Measurements from ENCODE around the gene SCN10A.

Gene SCN10A

DNA sequence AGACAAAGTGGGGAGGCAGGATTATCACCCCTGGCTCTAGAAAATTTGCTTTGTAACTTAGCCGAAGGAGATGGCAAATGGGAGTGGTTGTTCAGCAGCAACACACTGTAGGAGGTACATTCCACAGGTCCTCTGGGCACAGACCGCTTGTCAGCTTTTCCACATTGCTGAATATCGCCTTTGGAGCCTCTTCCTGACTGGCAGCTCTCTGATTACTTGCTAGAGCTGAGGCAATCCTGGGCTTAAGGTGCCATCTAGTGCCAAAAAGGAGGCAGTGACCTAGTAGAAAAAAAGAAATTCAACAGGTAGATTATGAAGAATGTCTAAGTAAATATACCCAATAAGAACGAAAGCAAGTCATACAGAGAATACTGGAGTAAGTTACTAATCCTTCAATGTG, 153.5 kb downstream of the SCN10A start:
- no peak overlapping the region for H3K27ac ChIP-seq (ENCODE audit: low read depth, low read length)
- H3K9ac ChIP-seq (ENCODE audit: low read depth in 1 of 2, low read length in 2 of 2) = no peak overlapping the region
- peaks cover 3 to 7% of the 10 kb centered on the region in 2 donors for H3K27me3 ChIP-seq (ENCODE audit: control insufficient read depth in 1 of 2, insufficient read depth in 2 of 2, low read length in 2 of 2)
- H3K4me1 ChIP-seq (ENCODE audit: control insufficient read depth in 1 of 2, insufficient read depth in 2 of 2, low read length in 2 of 2) = no peaks in the 10 kb centered on the region
- peaks cover 0 to 11% of the 10 kb centered on the region in 2 donors for H3K9me3 ChIP-seq (ENCODE audit: control insufficient read depth in 1 of 2, low read length in 2 of 2)
- H3K4me3 ChIP-seq (ENCODE audit: low read depth in 1 of 2, low read length in 2 of 2) = no peak overlapping the region
- no peaks in the 10 kb centered on the region for H3K36me3 ChIP-seq (ENCODE audit: control insufficient read depth in 1 of 2, insufficient read depth in 2 of 2, low read length in 2 of 2)

DNA sequence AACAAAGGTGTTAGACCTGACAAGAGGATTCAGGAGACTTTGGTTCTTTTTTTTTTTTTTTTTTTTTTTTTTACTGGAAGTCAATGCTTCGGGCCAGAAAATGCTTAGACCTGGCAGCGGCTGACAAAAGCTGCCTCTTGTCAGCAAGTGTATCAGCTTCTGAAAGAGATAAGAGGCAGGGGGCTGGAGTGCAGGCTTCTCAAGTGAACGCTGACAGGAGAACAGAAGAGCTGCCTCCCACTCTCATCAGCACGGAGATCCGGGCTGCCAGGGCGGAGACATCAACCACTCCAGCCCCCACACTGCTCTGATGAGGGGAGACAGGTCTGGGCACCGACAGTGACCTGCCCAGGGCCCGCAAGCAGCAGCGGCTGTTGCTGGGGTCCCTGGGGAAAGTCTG, 157.2 kb downstream of the SCN10A start:
- Histone ChIP-seq H3K9ac (ENCODE audit: low read depth in 1 of 2, low read length in 2 of 2) (no peak overlapping the region), H3K27me3 (ENCODE audit: control insufficient read depth in 1 of 2, insufficient read depth in 2 of 2, low read length in 2 of 2) (peaks cover 14 to 21% of the 10 kb centered on the region in 2 donors), H3K4me1 (ENCODE audit: control insufficient read depth in 1 of 2, insufficient read depth in 2 of 2, low read length in 2 of 2) (peaks cover 0 to 4% of the 10 kb centered on the region in 2 donors), H3K4me3 (ENCODE audit: low read depth in 1 of 2, low read length in 2 of 2) (no peak overlapping the region), H3K36me3 (ENCODE audit: control insufficient read depth in 1 of 2, insufficient read depth in 2 of 2, low read length in 2 of 2) (no peaks in the 10 kb centered on the region), H3K9me3 (ENCODE audit: control insufficient read depth in 1 of 2, low read length in 2 of 2) (peaks cover 0 to 11% of the 10 kb centered on the region in 2 donors), H3K27ac (ENCODE audit: low read depth, low read length) (no peak overlapping the region)

DNA sequence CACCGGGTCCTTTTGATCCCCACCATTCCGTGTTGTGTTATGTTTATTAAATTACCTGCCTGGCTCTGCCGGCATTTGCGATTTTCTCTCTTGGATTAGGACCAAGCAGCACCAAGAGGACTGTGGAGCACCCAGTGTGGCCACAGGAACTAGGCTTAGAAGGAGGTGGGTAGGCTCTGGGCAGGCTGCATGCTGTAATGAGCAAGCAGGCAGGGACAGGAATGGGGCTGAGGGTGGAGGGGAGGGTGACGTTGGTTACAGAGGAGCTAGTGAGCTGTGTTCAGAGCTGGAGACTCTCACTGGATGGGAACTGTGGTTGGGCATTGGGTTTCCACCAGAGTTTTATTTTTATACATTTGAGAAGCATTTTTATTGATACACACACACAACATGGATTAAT, 158.6 kb downstream of the SCN10A start:
- Histone ChIP-seq H3K27me3 (ENCODE audit: control insufficient read depth in 1 of 2, insufficient read depth in 2 of 2, low read length in 2 of 2) (peaks cover 14 to 21% of the 10 kb centered on the region in 2 donors), H3K36me3 (ENCODE audit: control insufficient read depth in 1 of 2, insufficient read depth in 2 of 2, low read length in 2 of 2) (no peaks in the 10 kb centered on the region), H3K9me3 (ENCODE audit: control insufficient read depth in 1 of 2, low read length in 2 of 2) (peaks cover 0 to 8% of the 10 kb centered on the region in 2 donors), H3K4me3 (ENCODE audit: low read depth in 1 of 2, low read length in 2 of 2) (no peak overlapping the region), H3K9ac (ENCODE audit: low read depth in 1 of 2, low read length in 2 of 2) (no peak overlapping the region), H3K27ac (ENCODE audit: low read depth, low read length) (no peak overlapping the region), H3K4me1 (ENCODE audit: control insufficient read depth in 1 of 2, insufficient read depth in 2 of 2, low read length in 2 of 2) (peaks cover 0 to 8% of the 10 kb centered on the region in 2 donors)

DNA sequence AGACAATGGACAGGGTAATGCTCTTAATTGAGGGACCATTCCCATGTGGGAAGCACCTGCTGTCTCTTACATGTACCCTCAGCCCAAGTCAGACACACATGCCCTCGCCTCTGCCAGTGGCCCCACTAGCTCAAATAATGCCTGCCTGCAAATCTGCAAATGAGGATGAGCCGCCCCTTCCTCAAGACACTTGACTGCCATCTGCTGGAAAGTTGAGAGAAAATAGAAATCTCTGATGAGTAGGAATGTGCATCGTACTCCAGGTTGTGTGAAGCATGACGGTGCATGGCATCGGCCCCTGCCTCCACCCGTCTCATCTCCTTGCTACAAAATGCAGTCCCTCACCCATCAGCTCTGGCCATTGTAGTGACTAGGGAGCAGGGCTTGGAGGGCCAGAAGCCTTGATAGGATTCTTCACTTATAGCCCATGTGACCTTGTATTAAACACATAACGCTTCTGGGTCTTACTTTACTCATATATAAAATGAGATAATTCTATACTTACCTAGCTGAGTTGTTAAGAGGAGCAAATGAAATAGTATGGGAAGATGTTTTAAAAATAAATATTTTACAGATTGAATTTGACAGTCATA, 160.2 kb downstream of the SCN10A start:
- Histone ChIP-seq H3K9ac (ENCODE audit: low read depth in 1 of 2, low read length in 2 of 2) (no peak overlapping the region), H3K4me3 (ENCODE audit: low read depth in 1 of 2, low read length in 2 of 2) (no peak overlapping the region), H3K27me3 (ENCODE audit: control insufficient read depth in 1 of 2, insufficient read depth in 2 of 2, low read length in 2 of 2) (peaks cover 18 to 21% of the 10 kb centered on the region in 2 donors), H3K4me1 (ENCODE audit: control insufficient read depth in 1 of 2, insufficient read depth in 2 of 2, low read length in 2 of 2) (peaks cover 0 to 8% of the 10 kb centered on the region in 2 donors), H3K36me3 (ENCODE audit: control insufficient read depth in 1 of 2, insufficient read depth in 2 of 2, low read length in 2 of 2) (no peaks in the 10 kb centered on the region), H3K9me3 (ENCODE audit: control insufficient read depth in 1 of 2, low read length in 2 of 2) (no peaks in the 10 kb centered on the region), H3K27ac (ENCODE audit: low read depth, low read length) (no peak overlapping the region)

DNA sequence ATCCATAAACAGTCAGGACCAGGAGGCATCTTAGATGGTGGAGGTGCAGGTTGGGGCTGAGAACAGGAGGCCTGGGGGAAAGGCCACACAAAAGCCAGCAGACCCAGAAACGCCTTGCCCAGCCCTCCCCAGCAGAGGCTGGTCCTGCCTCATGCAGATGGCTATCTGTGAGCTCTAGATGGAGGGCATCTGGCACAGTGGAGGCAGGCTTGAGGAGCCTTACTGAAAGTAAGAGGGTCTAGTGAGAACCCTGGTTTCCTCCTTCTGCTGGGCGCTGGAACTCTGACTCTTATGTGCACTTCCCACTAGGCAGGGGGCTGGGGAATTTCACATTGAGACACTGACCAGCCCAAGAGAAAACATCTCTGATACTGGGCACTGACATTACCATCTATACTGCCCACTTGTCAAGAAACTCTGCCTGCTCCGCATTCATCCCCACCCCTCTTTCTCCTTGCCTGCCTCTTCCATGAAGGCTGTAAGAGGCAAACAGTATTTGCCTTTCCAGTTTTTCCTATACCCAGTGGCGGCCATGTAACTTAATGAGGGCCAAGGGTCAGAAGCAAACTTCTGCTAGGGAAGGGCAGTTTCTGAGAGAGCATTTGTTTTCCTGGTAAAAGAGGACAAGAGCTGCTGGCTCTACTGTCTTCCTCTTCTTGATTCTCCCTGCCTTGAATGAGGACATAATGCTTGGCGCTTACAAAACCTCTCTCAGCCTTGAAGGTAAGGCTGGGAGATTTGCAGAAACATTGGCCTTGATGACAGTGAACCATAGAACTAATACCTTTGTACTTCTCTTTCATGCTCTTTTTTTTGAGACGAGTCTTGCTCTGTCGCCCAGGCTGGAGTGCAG, 162.1 kb downstream of the SCN10A start:
- no peaks in the 10 kb centered on the region for H3K36me3 ChIP-seq (ENCODE audit: control insufficient read depth in 1 of 2, insufficient read depth in 2 of 2, low read length in 2 of 2)
- H3K27me3 ChIP-seq (ENCODE audit: control insufficient read depth in 1 of 2, insufficient read depth in 2 of 2, low read length in 2 of 2) = peaks cover 26 to 31% of the 10 kb centered on the region in 2 donors
- H3K4me3 ChIP-seq (ENCODE audit: low read depth in 1 of 2, low read length in 2 of 2) = peak overlapping the region in 1 of 2 donors; percentile 3
- peaks cover 11% of the 10 kb centered on the region in 2 donors for H3K4me1 ChIP-seq (ENCODE audit: control insufficient read depth in 1 of 2, insufficient read depth in 2 of 2, low read length in 2 of 2)
- H3K27ac ChIP-seq (ENCODE audit: low read depth, low read length) = no peak overlapping the region
- H3K9me3 ChIP-seq (ENCODE audit: control insufficient read depth in 1 of 2, low read length in 2 of 2) = no peaks in the 10 kb centered on the region
- H3K9ac ChIP-seq (ENCODE audit: low read depth in 1 of 2, low read length in 2 of 2) = no peak overlapping the region

DNA sequence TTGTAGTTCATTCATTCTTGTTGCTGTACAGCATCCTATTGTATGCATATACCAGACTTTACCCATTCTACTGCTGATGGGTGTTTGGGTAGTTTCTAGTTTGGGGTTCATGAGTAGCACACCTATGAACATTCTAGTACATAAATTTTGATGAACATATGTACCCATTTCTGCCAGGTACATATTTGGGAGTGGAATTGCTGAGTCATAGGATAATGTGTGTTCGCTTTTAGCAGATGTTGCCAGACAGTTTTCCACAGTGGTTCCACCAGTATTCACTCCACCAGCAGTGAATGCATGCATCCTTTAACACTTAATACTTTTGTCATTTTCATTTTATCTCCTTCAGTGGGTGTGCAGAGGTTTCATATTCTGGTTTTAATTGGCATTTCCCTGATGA, 163.1 kb downstream of the SCN10A start:
- H3K27ac ChIP-seq (ENCODE audit: low read depth, low read length) = no peak overlapping the region
- no peaks in the 10 kb centered on the region for H3K9me3 ChIP-seq (ENCODE audit: control insufficient read depth in 1 of 2, low read length in 2 of 2)
- H3K9ac ChIP-seq (ENCODE audit: low read depth in 1 of 2, low read length in 2 of 2) = no peak overlapping the region
- no peak overlapping the region for H3K4me3 ChIP-seq (ENCODE audit: low read depth in 1 of 2, low read length in 2 of 2)
- peaks cover 13% of the 10 kb centered on the region in 2 donors for H3K4me1 ChIP-seq (ENCODE audit: control insufficient read depth in 1 of 2, insufficient read depth in 2 of 2, low read length in 2 of 2)
- no peaks in the 10 kb centered on the region for H3K36me3 ChIP-seq (ENCODE audit: control insufficient read depth in 1 of 2, insufficient read depth in 2 of 2, low read length in 2 of 2)
- peaks cover 29 to 38% of the 10 kb centered on the region in 2 donors for H3K27me3 ChIP-seq (ENCODE audit: control insufficient read depth in 1 of 2, insufficient read depth in 2 of 2, low read length in 2 of 2)

DNA sequence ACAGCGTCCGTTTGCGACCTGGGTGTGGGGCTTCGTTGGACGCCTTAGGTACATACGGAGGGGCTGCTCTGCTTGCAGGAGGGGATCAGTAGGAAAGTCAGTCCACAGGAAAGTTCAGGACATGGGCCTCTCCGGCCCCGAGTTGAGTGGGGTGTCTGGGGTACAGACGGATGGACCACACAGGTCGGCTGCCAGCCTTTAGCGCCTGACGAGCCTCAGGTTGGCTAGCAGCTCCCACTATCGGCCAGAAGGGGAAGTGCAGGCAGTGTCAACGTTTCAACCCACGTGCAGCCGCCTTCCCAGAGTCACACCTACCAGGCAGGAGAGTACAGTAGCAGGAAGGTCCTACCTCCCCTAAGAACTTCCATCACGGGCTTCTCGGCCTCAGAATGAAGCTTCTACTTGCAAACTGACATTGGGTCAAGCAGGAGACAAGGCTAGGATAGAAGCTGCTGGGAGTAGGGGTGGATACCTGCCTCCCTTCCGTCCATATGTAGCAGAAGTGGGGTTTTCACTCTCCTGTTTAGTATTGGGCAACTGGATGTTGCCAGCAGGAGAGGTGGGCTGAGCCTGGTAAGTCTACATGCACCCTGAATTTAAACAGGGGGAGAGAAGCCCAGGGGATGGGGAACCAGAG, 164.7 kb downstream of the SCN10A start:
- Histone ChIP-seq H3K9me3 (ENCODE audit: control insufficient read depth in 1 of 2, low read length in 2 of 2) (no peaks in the 10 kb centered on the region), H3K4me1 (ENCODE audit: control insufficient read depth in 1 of 2, insufficient read depth in 2 of 2, low read length in 2 of 2) (peaks cover 13% of the 10 kb centered on the region in 2 donors), H3K4me3 (ENCODE audit: low read depth in 1 of 2, low read length in 2 of 2) (no peak overlapping the region), H3K27ac (ENCODE audit: low read depth, low read length) (no peak overlapping the region), H3K9ac (ENCODE audit: low read depth in 1 of 2, low read length in 2 of 2) (no peak overlapping the region), H3K27me3 (ENCODE audit: control insufficient read depth in 1 of 2, insufficient read depth in 2 of 2, low read length in 2 of 2) (peaks cover 33% of the 10 kb centered on the region in 2 donors), H3K36me3 (ENCODE audit: control insufficient read depth in 1 of 2, insufficient read depth in 2 of 2, low read length in 2 of 2) (no peaks in the 10 kb centered on the region)

DNA sequence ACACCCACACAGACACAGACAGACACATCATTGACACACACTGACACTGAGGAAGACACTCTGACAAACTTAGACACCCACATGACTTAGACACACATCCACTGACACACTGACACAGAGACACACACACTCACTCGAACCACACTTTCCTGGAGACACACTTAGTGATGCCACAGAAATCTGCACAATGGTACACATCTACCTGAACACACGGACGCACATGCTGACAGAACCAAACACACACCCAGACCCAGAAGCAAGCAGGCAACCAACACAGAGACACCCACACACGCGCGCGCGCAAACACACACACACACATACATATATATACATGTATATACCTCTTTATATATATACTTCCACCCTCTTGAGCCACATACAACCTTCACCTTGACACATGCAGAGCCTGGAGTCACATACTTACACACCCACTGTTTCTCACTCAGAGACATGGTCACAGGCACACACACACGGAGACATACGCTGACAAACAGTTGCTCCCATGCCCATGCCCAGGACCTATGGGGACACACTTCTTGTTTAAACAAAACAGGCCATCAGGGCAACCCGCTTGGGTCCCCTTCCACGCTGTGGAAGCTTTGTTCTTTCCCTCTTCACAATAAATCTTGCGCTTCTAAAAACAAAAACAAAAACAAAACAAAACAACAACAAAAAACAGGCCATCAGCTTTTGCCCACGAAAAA, 165.6 kb downstream of the SCN10A start:
- Histone ChIP-seq H3K9me3 (ENCODE audit: control insufficient read depth in 1 of 2, low read length in 2 of 2) (no peaks in the 10 kb centered on the region), H3K27ac (ENCODE audit: low read depth, low read length) (no peak overlapping the region), H3K36me3 (ENCODE audit: control insufficient read depth in 1 of 2, insufficient read depth in 2 of 2, low read length in 2 of 2) (no peaks in the 10 kb centered on the region), H3K4me1 (ENCODE audit: control insufficient read depth in 1 of 2, insufficient read depth in 2 of 2, low read length in 2 of 2) (peaks cover 13% of the 10 kb centered on the region in 2 donors), H3K4me3 (ENCODE audit: low read depth in 1 of 2, low read length in 2 of 2) (peak overlapping the region in 1 of 2 donors; percentile 58), H3K9ac (ENCODE audit: low read depth in 1 of 2, low read length in 2 of 2) (no peak overlapping the region), H3K27me3 (ENCODE audit: control insufficient read depth in 1 of 2, insufficient read depth in 2 of 2, low read length in 2 of 2) (peaks cover 27 to 33% of the 10 kb centered on the region in 2 donors)

DNA sequence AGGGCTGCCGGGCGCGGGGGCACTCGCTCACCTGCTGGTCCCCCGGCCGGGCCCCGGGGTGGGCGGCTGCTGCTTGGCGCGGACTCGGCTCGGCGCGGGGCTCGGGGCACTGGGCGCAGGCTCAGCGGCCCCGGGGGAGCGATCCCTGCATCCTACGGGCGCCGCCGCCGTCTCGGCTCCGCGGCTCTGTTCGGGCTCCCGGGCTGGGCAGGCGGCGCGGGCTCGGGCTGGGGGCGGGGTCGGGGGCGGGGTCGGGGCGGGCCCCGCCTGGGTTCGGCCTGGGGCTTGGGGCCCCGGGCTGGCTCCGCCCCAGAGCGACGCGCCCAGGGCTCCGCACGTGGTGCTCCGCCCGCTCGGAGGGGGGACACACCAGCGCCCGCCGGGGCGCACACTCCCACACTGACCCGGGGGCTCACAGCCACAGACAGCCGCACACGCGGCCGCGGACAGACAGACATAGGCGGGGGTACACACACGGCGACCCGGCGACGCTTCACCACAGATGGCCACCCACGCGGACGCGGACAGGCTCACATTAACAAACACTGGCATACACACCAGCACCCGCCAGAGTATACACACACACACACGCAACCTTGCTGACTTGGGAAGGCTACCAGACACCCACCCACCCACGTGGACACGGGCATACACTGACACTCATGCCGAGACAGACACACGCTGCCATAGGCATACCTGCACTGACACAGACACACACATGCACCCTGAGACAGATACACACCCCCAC, 166.3 kb downstream of the SCN10A start, which contains the start of gene SCN5A:
TSS of gene SCN5A (minus strand) at position 188 of the 748 bp plus-strand sequence. CDS start 16,380 bp downstream, outside the sequence.
- no peaks in the 10 kb centered on the region for H3K36me3 ChIP-seq (ENCODE audit: control insufficient read depth in 1 of 2, insufficient read depth in 2 of 2, low read length in 2 of 2)

More for the DNA sequence above, 166.3 kb downstream of the SCN10A start, which contains the start of gene SCN5A:
- Histone ChIP-seq H3K4me1 (ENCODE audit: control insufficient read depth in 1 of 2, insufficient read depth in 2 of 2, low read length in 2 of 2) (peaks cover 13% of the 10 kb centered on the region in 2 donors), H3K9me3 (ENCODE audit: control insufficient read depth in 1 of 2, low read length in 2 of 2) (no peaks in the 10 kb centered on the region), H3K4me3 (ENCODE audit: low read depth in 1 of 2, low read length in 2 of 2) (peak within 1 kb of the TSS; percentile 24 to 58), H3K9ac (ENCODE audit: low read depth in 1 of 2, low read length in 2 of 2) (no peak within 1 kb of the TSS), H3K27me3 (ENCODE audit: control insufficient read depth in 1 of 2, insufficient read depth in 2 of 2, low read length in 2 of 2) (peaks cover 27 to 33% of the 10 kb centered on the region in 2 donors), H3K27ac (ENCODE audit: low read depth, low read length) (no peak within 1 kb of the TSS)

All from duodenal mucosa (tissue), 2 donors.